Transverse colon (tissue), 4 donors: ENCODE data around the gene ZDHHC7. TPM values are rescaled to one million over a fixed set of nuclear protein-coding genes. Genes with fewer than 3 reads are reported as not detected.
A peak's percentile ranks its signal among the peaks of the same experiment; 100 is the strongest.

Experiments used
- DNase-seq: peaks from one replicate; pipeline ENCODE4 v3.0.0-alpha.2; 2019
- H3K27ac ChIP-seq, 4 donors: fragments of 200-600 bp; sonication (generic); 2 replicates each; pipeline ENCODE4 v1.5.1; 2016 to 2018; ENCODE audit warnings: inconsistent platforms in 4 of 4
- H3K27me3 ChIP-seq: fragments of 200-600 bp; sonication (generic); 2 replicates; pipeline ENCODE4 v1.5.1; 2017; ENCODE audit warnings: inconsistent platforms
- H3K36me3 ChIP-seq, 4 donors: fragments of 200-600 bp; sonication (generic); 2 replicates each; pipeline ENCODE4 v1.5.1; 2017 to 2019; ENCODE audit warnings: inconsistent platforms in 4 of 4
- H3K4me1 ChIP-seq, 4 donors: fragments of 200-600 bp; sonication (generic); 2 replicates each; pipeline ENCODE4 v1.5.1; 2017 to 2020; ENCODE audit warnings: inconsistent platforms in 4 of 4
- H3K4me3 ChIP-seq, 4 donors: fragments of 200-600 bp; sonication (generic); 1 replicate in 1 of 4; 2 replicates in 3 of 4; pipeline versions ENCODE4 v1.5.1 to v1.6.1; 2017 to 2019; ENCODE audit warnings: inconsistent platforms in 4 of 4
- H3K9me3 ChIP-seq, 2 donors: fragments of 200-600 bp; sonication (generic); 2 replicates each; pipeline ENCODE4 v1.5.1; 2017 to 2019; ENCODE audit warnings: inconsistent platforms in 2 of 2
- EP300 ChIP-seq: sonication (generic); formaldehyde crosslinking; IDR thresholded peaks from one replicate; pipeline ENCODE4 v1.6.1; 2017; ENCODE audit warnings: antibody characterized with exemption, low read depth
- POLR2A ChIP-seq: fragments of 450-650 bp; IDR thresholded peaks from one replicate; pipeline ENCODE4 v1.6.1; 2016; ENCODE audit warnings: antibody characterized with exemption, mild to moderate bottlenecking, moderate library complexity
- POLR2AphosphoS5 ChIP-seq, 3 donors: sonication (generic); formaldehyde crosslinking; IDR thresholded peaks; one replicate each; pipeline ENCODE4 v1.6.1; 2016; ENCODE audit warnings: antibody characterized with exemption in 3 of 3
- WGBS, 2 donors: methylation state at CpG; one replicate each; pipeline ENCODE4 v1.1.5; 2018; ENCODE audit warnings: low coverage in 1 of 2; 5-methylcytosine and 5-hydroxymethylcytosine counted together
- in situ Hi-C, 4 donors: fragments of 200-750 bp; cut with MboI; loops; one replicate each; pipeline versions ENCODE4 v1.15.0 to v1.15.1; 2017; ENCODE audit warnings: low sequenced_read_pairs in 3 of 4, low pct_ligation_motif_present in 1 of 4, low pct_unique_long_range_greater_than_20kb in 1 of 4
- intact Hi-C: fragments of 100-400 bp; cut with DNase I; formaldehyde crosslinking; loops from one replicate; pipeline ENCODE4 v1.15.1; 2023; ENCODE audit warnings: low total_unique reads
- total RNA-seq, 4 donors: library from RNA; depleted of rRNA; stranded (reverse); fragments of >200 nt; gene quantifications; one replicate each; pipeline ENCODE4 v1.1.0, GENCODE V29; 2016
- TF ChIP-seq, protein P1 (sequence below), 5 experiments: fragments of 200-600 bp in 3 of 5; fragments of 450-650 bp in 2 of 5; sonication (generic) in 3 of 5; IDR thresholded peaks; 1 replicate in 2 of 5; 2 replicates in 3 of 5; pipeline ENCODE4 v1.5.1; 2016 to 2017; ENCODE audit warnings: antibody characterized with exemption in 5 of 5, inconsistent platforms in 3 of 5, mild to moderate bottlenecking in 2 of 5, moderate library complexity in 1 of 5

The ZDHHC7 gene
- total RNA-seq, 4 donors from 2014 or later = 100 to 940 (median 120) TPM

DNA sequence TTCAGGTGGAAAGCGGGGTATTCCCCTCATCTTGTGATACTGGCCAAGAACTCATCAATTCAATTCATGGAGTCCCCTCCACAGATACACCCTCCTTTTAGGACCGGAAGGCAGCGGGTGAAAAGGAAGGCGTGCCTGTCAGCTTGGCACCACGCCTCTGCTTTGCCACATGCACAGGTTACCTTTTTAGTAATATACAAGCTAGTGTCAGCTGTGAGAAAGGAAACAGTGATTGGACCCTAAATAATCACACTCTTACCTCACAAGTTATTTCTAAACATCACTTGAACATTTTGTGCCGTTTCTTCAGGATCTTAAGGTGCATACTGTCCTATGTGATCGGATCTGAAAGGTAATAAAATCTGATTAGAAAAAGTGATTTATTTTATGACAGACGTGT lies 15.7 kb downstream of the ZDHHC7 start:
- WGBS, 2 donors = 59 to 78% methylated on average over 4 to 8 of the region's 8 CpGs
- no peak for DNase-seq
- H3K9me3 ChIP-seq = no peaks in the 10 kb centered on the region
- intact Hi-C loops (no loop called here), in situ Hi-C loops (no loop called here)
- TF ChIP-seq, protein P1, sequence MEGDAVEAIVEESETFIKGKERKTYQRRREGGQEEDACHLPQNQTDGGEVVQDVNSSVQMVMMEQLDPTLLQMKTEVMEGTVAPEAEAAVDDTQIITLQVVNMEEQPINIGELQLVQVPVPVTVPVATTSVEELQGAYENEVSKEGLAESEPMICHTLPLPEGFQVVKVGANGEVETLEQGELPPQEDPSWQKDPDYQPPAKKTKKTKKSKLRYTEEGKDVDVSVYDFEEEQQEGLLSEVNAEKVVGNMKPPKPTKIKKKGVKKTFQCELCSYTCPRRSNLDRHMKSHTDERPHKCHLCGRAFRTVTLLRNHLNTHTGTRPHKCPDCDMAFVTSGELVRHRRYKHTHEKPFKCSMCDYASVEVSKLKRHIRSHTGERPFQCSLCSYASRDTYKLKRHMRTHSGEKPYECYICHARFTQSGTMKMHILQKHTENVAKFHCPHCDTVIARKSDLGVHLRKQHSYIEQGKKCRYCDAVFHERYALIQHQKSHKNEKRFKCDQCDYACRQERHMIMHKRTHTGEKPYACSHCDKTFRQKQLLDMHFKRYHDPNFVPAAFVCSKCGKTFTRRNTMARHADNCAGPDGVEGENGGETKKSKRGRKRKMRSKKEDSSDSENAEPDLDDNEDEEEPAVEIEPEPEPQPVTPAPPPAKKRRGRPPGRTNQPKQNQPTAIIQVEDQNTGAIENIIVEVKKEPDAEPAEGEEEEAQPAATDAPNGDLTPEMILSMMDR (IDR thresholded peaks at IDR 0.05) = no peak
- no peak for TF ChIP-seq EP300
- no peak for TF ChIP-seq POLR2AphosphoS5 (IDR thresholded peaks at IDR 0.05)
- no peak for TF ChIP-seq POLR2A
- no peaks in the 10 kb centered on the region for H3K36me3 ChIP-seq
- H3K4me3 ChIP-seq = no peak overlapping the region
- H3K4me1 ChIP-seq = peaks cover 42 to 77% (median 69%) of the 10 kb centered on the region in 4 donors
- H3K27me3 ChIP-seq = no peaks in the 10 kb centered on the region
- H3K27ac ChIP-seq = peak overlapping the region; percentile 85 to 91 (median 88)

- Histone ChIP-seq H3K27me3 (no peaks in the 10 kb centered on the region), H3K36me3 (peaks cover 0 to 15% (median 5%) of the 10 kb centered on the region in 4 donors), H3K9me3 (no peaks in the 10 kb centered on the region), H3K4me3 (no peak overlapping the region), H3K27ac (peak overlapping the region; percentile 85 to 91 (median 88)), H3K4me1 (peaks cover 40 to 59% (median 54%) of the 10 kb centered on the region in 4 donors)
- intact Hi-C loops = no loop called here
- no peak for DNase-seq
- TF ChIP-seq, protein P1 (IDR thresholded peaks at IDR 0.05) = no peak
- no peak for TF ChIP-seq EP300
- in situ Hi-C loops = no loop called here
- 93 to 97% methylated on average over 3 to 8 of the region's 8 CpGs for WGBS, 2 donors
These were observed 17.4 kb downstream of the ZDHHC7 start for GRCh38 chr16:84993926-84994325.

- Histone ChIP-seq H3K36me3 (peaks cover 0 to 21% (median 9%) of the 10 kb centered on the region in 4 donors), H3K27me3 (no peaks in the 10 kb centered on the region), H3K9me3 (no peaks in the 10 kb centered on the region), H3K4me1 (peaks cover 40 to 57% (median 52%) of the 10 kb centered on the region in 4 donors), H3K27ac (peak overlapping the region; percentile 85 to 91 (median 88)), H3K4me3 (no peak overlapping the region)
- in situ Hi-C loops = no loop called here
- DNase-seq = no peak
- WGBS, 2 donors = 33 to 38% methylated on average over 3 of the region's 3 CpGs
- no peak for TF ChIP-seq EP300
- TF ChIP-seq, protein P1 (IDR thresholded peaks at IDR 0.05) = no peak
- no peak for TF ChIP-seq POLR2A
- no peak for TF ChIP-seq POLR2AphosphoS5 (IDR thresholded peaks at IDR 0.05)
- intact Hi-C loops = no loop called here
These were observed 18.6 kb downstream of the ZDHHC7 start for GRCh38 chr16:84992717-84993075.

DNA sequence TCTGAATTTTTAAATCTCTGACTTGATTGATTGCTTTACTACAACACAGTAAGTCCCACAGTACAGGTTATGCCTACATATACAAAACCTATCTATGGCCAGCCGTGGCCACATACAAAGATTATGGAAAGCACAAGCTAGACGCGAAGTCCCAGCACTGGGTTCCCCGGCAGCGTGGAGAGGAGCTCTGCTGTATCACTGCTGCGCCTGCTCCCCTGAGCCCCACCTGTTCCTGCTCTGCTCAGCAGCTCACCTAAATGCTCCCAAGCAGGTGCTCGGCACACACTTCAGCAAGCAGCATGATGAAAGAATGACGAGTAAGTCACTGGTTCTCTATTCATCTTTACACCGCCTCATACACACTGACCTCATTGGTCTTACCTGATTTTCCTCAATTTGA lies 20.6 kb downstream of the ZDHHC7 start:
- no peaks in the 10 kb centered on the region for H3K9me3 ChIP-seq
- H3K27ac ChIP-seq = peak overlapping the region in 1 of 4 donors; percentile 91
- H3K4me3 ChIP-seq = no peak overlapping the region
- H3K27me3 ChIP-seq = no peaks in the 10 kb centered on the region
- TF ChIP-seq POLR2AphosphoS5 (IDR thresholded peaks at IDR 0.05) (no peak), EP300 (no peak), POLR2A (no peak)
- TF ChIP-seq, protein P1 (IDR thresholded peaks at IDR 0.05) = no peak
- H3K36me3 ChIP-seq = peaks cover 0 to 25% (median 9%) of the 10 kb centered on the region in 4 donors
- WGBS, 2 donors = 94 to 95% methylated on average over 8 to 9 of the region's 9 CpGs
- in situ Hi-C loops = no loop called here
- H3K4me1 ChIP-seq = peaks cover 36 to 45% (median 42%) of the 10 kb centered on the region in 4 donors
- DNase-seq = no peak
- intact Hi-C loops = no loop called here
